Endothelial cell (in vitro differentiated cells): ENCODE data around the gene TBX6. TPM values are rescaled to one million over a fixed set of nuclear protein-coding genes. Genes with fewer than 3 reads are reported as not detected.
A peak's percentile ranks its signal among the peaks of the same experiment; 100 is the strongest.

Source experiments
- DNase-seq: peaks from one replicate; pipeline ENCODE4 v3.0.0; 2021; ENCODE audit warnings: low spot score
- H3K27ac Mint-ChIP-seq: one replicate; pipeline ENCODE4 v1.8.0; 2021; ENCODE audit warnings: mixed read lengths, inconsistent platforms; ENCODE audit not compliant: unreplicated experiment
- H3K27me3 Mint-ChIP-seq: one replicate; pipeline ENCODE4 v1.8.0; 2021; ENCODE audit warnings: mild to moderate bottlenecking, moderate library complexity, mixed read lengths, inconsistent platforms; ENCODE audit not compliant: unreplicated experiment
- H3K36me3 Mint-ChIP-seq: one replicate; pipeline ENCODE4 v1.8.0; 2021; ENCODE audit warnings: mild to moderate bottlenecking, low read depth, mixed read lengths, inconsistent platforms; ENCODE audit not compliant: unreplicated experiment
- H3K4me1 Mint-ChIP-seq: one replicate; pipeline ENCODE4 v1.8.0; 2021; ENCODE audit warnings: mild to moderate bottlenecking, mixed read lengths, inconsistent platforms; ENCODE audit not compliant: unreplicated experiment
- H3K4me3 Mint-ChIP-seq: one replicate; pipeline ENCODE4 v1.8.0; 2021; ENCODE audit warnings: mild to moderate bottlenecking, mixed read lengths, inconsistent platforms; ENCODE audit not compliant: unreplicated experiment
- H3K9me3 Mint-ChIP-seq: one replicate; pipeline ENCODE4 v1.8.0; 2021; ENCODE audit warnings: mixed read lengths, inconsistent platforms; ENCODE audit not compliant: unreplicated experiment
- CTCF ChIP-seq: fragments of 200-600 bp; sonication (generic); IDR thresholded peaks from one replicate; pipeline ENCODE4 v1.5.0; 2021; ENCODE audit warnings: antibody characterized with exemption; ENCODE audit not compliant: unreplicated experiment
- total RNA-seq: library from RNA; stranded (reverse); fragmentation: NEBNext Ultra II Directional; extraction: Animal tissue kit (Norgen Biotek cat#: 25700); gene quantifications from one replicate; pipeline ENCODE4 v1.2.1, GENCODE V29; 2021; ENCODE audit not compliant: unreplicated experiment

The TBX6 gene
- total RNA-seq, 1 donor from 2014 or later, result 2.6 TPM

DNA sequence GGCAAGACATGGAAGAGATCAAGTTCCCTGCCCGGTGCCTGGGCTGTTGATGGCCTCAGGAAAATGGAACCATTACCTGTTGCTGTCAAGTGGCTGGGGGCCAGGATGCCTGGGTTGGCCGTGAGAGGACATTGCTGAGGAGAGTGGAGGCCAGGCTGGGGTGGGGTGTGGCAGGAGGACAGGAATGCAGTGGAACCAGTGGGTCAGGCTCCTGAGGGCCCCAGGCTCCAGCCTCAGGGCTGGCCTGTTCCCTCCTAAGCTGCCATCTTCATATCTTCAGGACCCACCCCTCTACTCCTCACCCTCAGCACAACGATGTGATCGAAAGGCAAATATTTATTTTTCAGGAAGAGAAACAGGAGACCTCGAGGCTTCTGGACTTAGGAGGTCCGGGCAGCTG, 12.8 kb upstream of the TBX6 start:
- TF ChIP-seq CTCF, result no peak
- Mint-ChIP-seq H3K9me3 (no peaks in the 10 kb centered on the region), H3K27me3 (peaks cover 1% of the 10 kb centered on the region), H3K36me3 (peaks cover 39% of the 10 kb centered on the region), H3K27ac (peak overlapping the region; percentile 10), H3K4me3 (peak overlapping the region; percentile 66), H3K4me1 (peaks cover 14% of the 10 kb centered on the region)
- no peak for DNase-seq

GRCh38 chr16:30104090-30104489, 12.4 kb upstream of the TBX6 start:
- peaks cover 14% of the 10 kb centered on the region for H3K4me1 Mint-ChIP-seq
- no peak for DNase-seq
- peak overlapping the region; percentile 66 for H3K4me3 Mint-ChIP-seq
- H3K27me3 Mint-ChIP-seq, result peaks cover 1% of the 10 kb centered on the region
- H3K9me3 Mint-ChIP-seq, result no peaks in the 10 kb centered on the region
- TF ChIP-seq CTCF, result no peak
- H3K36me3 Mint-ChIP-seq, result peaks cover 41% of the 10 kb centered on the region
- peak overlapping the region; percentile 55 for H3K27ac Mint-ChIP-seq

- Mint-ChIP-seq H3K27ac (peak overlapping the region; percentile 78), H3K4me1 (peaks cover 19% of the 10 kb centered on the region), H3K9me3 (peaks cover 19% of the 10 kb centered on the region), H3K36me3 (peaks cover 34% of the 10 kb centered on the region), H3K4me3 (peak overlapping the region; percentile 85), H3K27me3 (peaks cover 12% of the 10 kb centered on the region)
- no peak for DNase-seq
- TF ChIP-seq CTCF, result no peak
Measured at GRCh38 chr16:30096862-30097563, 5.3 kb upstream of the TBX6 start.

- peaks cover 20% of the 10 kb centered on the region for H3K4me1 Mint-ChIP-seq
- H3K27ac Mint-ChIP-seq, result peak within 1 kb of the TSS; percentile 83
- peak within 1 kb of the TSS; percentile 85 for H3K4me3 Mint-ChIP-seq
- no peak for TF ChIP-seq CTCF
- H3K36me3 Mint-ChIP-seq, result peaks cover 34% of the 10 kb centered on the region
- peaks cover 19% of the 10 kb centered on the region for H3K9me3 Mint-ChIP-seq
- H3K27me3 Mint-ChIP-seq, result peaks cover 12% of the 10 kb centered on the region
- DNase-seq, result peak; percentile 94
Measured at GRCh38 chr16:30096105-30096861, 4.6 kb upstream of the TBX6 start, which contains the start of gene YPEL3. Gene YPEL3, minus strand, starts transcription at chr16:30096213. Its CDS starts 731 bp downstream, at chr16:30095482.
